ENCODE data around the gene CD79A.

GRCh38 chr19:41903193-41903953 is 26.3 kb downstream of the CD79A start:
- no peak for TF ChIP-seq CTCF (IDR thresholded peaks at IDR 0.05)
- no peak for TF ChIP-seq POLR2A (IDR thresholded peaks at IDR 0.05)

Measured in right lobe of liver (tissue), 4 donors.